Subcutaneous abdominal adipose tissue (tissue), 5 donors: Measurements from ENCODE around the gene TTC28.

Source experiments
- H3K27ac ChIP-seq: one replicate; pipeline ENCODE4 v1.7.0; 2013; ENCODE audit warnings: low read depth, mild to moderate bottlenecking, inconsistent platforms, low read length, moderate library complexity
- H3K27me3 ChIP-seq, 5 donors: one replicate each; pipeline ENCODE4 v1.7.0; 2013; ENCODE audit warnings: low read length in 5 of 5, inconsistent platforms in 1 of 5; ENCODE audit not compliant: control insufficient read depth in 5 of 5, insufficient read depth in 4 of 5
- H3K36me3 ChIP-seq, 5 donors: one replicate each; pipeline ENCODE4 v1.7.0; 2013; ENCODE audit warnings: low read length in 5 of 5; ENCODE audit not compliant: control insufficient read depth in 5 of 5, insufficient read depth in 5 of 5
- H3K4me1 ChIP-seq, 5 donors: one replicate each; pipeline ENCODE4 v1.7.0; 2013; ENCODE audit warnings: low read length in 5 of 5, mild to moderate bottlenecking in 3 of 5, moderate library complexity in 1 of 5; ENCODE audit not compliant: control insufficient read depth in 5 of 5, insufficient read depth in 5 of 5
- H3K4me3 ChIP-seq, 5 donors: one replicate each; pipeline ENCODE4 v1.7.0; 2013; ENCODE audit warnings: low read length in 5 of 5, low read depth in 1 of 5
- H3K9ac ChIP-seq, 5 donors: one replicate each; pipeline ENCODE4 v1.7.0; 2013; ENCODE audit warnings: low read length in 5 of 5, mild to moderate bottlenecking in 4 of 5, moderate library complexity in 3 of 5
- H3K9me3 ChIP-seq, 5 donors: one replicate each; pipeline ENCODE4 v1.7.0; 2013; ENCODE audit warnings: low read length in 5 of 5; ENCODE audit not compliant: control insufficient read depth in 5 of 5
- donor health status: healthy.
- donor health status: healthy.
- donor health status: healthy.
- donor health status: healthy.
- donor health status: healthy.

The TTC28 gene

DNA sequence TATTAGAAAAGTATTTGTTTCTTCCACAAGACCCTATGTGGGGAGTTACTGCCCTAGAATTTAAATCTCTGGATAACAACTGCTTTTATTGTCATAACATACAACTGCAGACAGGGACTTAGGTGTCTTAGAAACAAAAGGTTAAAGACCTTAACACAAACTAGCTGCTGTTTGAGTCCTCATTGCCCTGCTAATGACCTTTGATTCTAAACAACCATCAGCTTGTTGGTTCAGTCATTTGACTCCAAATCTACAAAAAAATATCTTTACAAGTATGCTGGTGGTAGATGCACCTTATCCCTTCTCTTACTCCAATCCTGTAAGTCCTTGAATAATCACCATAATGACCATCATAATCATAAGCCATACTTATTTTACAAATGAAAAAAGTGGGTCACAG is 383.2 kb downstream of the TTC28 start:
- peaks cover 0 to 6% (median 0%) of the 10 kb centered on the region in 5 donors for H3K36me3 ChIP-seq
- no peak overlapping the region for H3K27ac ChIP-seq
- H3K4me3 ChIP-seq = no peak overlapping the region
- H3K9me3 ChIP-seq = no peaks in the 10 kb centered on the region
- H3K9ac ChIP-seq = no peak overlapping the region
- H3K27me3 ChIP-seq = no peaks in the 10 kb centered on the region
- H3K4me1 ChIP-seq = peaks cover 0 to 17% (median 6%) of the 10 kb centered on the region in 5 donors

GRCh38 chr22:28283068-28283654 is 396.5 kb downstream of the TTC28 start:
- Histone ChIP-seq H3K27me3 (no peaks in the 10 kb centered on the region), H3K4me3 (no peak overlapping the region), H3K36me3 (no peaks in the 10 kb centered on the region), H3K9ac (no peak overlapping the region), H3K9me3 (no peaks in the 10 kb centered on the region), H3K4me1 (peaks cover 0 to 20% (median 16%) of the 10 kb centered on the region in 5 donors), H3K27ac (peak overlapping the region; percentile 43)

- Histone ChIP-seq H3K4me3 (no peak overlapping the region), H3K9me3 (no peaks in the 10 kb centered on the region), H3K36me3 (no peaks in the 10 kb centered on the region), H3K27me3 (no peaks in the 10 kb centered on the region), H3K9ac (no peak overlapping the region), H3K27ac (peak overlapping the region; percentile 43), H3K4me1 (peaks cover 0 to 20% (median 16%) of the 10 kb centered on the region in 5 donors)
Observed at GRCh38 chr22:28282405-28283067, 397.1 kb downstream of the TTC28 start.

DNA sequence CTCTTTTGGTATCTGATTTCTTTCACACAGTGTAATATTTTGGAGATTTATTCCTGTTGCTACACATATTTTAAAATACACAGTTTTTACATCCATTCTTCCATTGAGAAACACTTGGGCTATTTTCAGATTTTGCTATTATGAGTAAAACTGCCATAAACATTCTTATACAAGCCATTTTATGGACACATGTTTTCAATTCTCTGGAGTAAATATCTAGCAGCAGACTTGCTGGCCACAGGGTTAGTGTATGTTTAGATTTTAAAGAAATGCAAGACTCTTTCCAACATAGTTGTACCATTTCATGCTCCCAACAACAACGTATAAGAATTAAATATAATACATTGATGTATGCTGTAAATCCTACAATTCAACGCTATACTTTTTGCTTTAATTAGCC is 399.8 kb downstream of the TTC28 start:
- no peak overlapping the region for H3K9ac ChIP-seq
- H3K4me3 ChIP-seq = no peak overlapping the region
- H3K9me3 ChIP-seq = no peaks in the 10 kb centered on the region
- no peak overlapping the region for H3K27ac ChIP-seq
- peaks cover 0 to 20% (median 16%) of the 10 kb centered on the region in 5 donors for H3K4me1 ChIP-seq
- no peaks in the 10 kb centered on the region for H3K27me3 ChIP-seq
- no peaks in the 10 kb centered on the region for H3K36me3 ChIP-seq

DNA sequence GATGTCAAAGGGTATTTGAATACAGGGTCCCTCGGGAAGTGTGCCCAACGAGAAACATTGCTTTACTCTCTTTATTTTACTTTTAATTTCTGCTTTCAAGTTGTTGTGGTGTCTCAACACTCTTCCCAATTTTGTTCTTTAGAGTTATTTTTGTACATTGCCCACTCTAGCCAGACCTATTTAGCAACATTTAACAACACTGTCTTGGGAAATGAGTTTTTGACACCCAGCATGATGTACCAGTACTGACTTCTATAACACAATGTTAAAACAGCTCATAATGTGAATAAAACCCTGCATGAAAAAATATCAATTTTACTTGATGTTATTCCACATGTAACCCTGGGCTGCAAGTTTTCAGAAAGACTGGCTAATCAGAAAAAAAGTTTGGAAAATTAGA is 410.4 kb downstream of the TTC28 start:
- Histone ChIP-seq H3K9me3 (no peaks in the 10 kb centered on the region), H3K27ac (peak overlapping the region; percentile 67), H3K4me1 (peaks cover 0 to 38% (median 18%) of the 10 kb centered on the region in 5 donors), H3K9ac (peak overlapping the region in 1 of 5 donors; percentile 63), H3K36me3 (no peaks in the 10 kb centered on the region), H3K27me3 (no peaks in the 10 kb centered on the region), H3K4me3 (no peak overlapping the region)

DNA sequence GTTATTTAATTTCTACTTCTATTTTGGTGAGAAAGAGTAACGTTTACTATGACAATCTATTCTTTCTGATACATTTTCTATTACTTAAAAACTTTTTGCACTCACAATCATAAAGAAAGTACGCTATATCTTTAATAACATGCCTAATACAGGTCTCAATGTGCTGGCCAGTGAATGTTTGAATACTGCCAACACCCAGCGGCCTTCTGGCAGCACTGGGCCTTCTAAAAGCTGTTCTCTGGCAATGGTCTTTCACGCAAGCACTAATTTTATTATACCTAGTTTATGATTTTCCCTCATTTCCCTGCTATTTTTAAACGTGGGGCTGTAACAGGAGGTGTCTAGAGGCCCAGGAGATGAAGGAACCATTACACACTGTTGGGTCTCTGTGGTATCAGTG is 410.8 kb downstream of the TTC28 start:
- peak overlapping the region; percentile 67 for H3K27ac ChIP-seq
- H3K27me3 ChIP-seq = no peaks in the 10 kb centered on the region
- no peaks in the 10 kb centered on the region for H3K36me3 ChIP-seq

GRCh38 chr22:28268171-28268570 is 411.5 kb downstream of the TTC28 start:
- Histone ChIP-seq H3K36me3 (no peaks in the 10 kb centered on the region), H3K4me1 (peaks cover 0 to 38% (median 18%) of the 10 kb centered on the region in 5 donors), H3K4me3 (no peak overlapping the region), H3K9ac (no peak overlapping the region), H3K9me3 (no peaks in the 10 kb centered on the region), H3K27ac (peak overlapping the region; percentile 67), H3K27me3 (no peaks in the 10 kb centered on the region)

More for the DNA sequence above, 410.8 kb downstream of the TTC28 start:
- peak overlapping the region in 1 of 5 donors; percentile 63 for H3K9ac ChIP-seq
- peaks cover 0 to 38% (median 18%) of the 10 kb centered on the region in 5 donors for H3K4me1 ChIP-seq
- H3K9me3 ChIP-seq = no peaks in the 10 kb centered on the region
- no peak overlapping the region for H3K4me3 ChIP-seq

- no peak overlapping the region for H3K9ac ChIP-seq
- peak overlapping the region; percentile 1 for H3K27ac ChIP-seq
- no peaks in the 10 kb centered on the region for H3K27me3 ChIP-seq
- no peaks in the 10 kb centered on the region for H3K9me3 ChIP-seq
- H3K4me1 ChIP-seq = peaks cover 0 to 12% (median 6%) of the 10 kb centered on the region in 5 donors
- no peak overlapping the region for H3K4me3 ChIP-seq
- no peaks in the 10 kb centered on the region for H3K36me3 ChIP-seq
Observed at GRCh38 chr22:28260619-28261018, 419.0 kb downstream of the TTC28 start.

DNA sequence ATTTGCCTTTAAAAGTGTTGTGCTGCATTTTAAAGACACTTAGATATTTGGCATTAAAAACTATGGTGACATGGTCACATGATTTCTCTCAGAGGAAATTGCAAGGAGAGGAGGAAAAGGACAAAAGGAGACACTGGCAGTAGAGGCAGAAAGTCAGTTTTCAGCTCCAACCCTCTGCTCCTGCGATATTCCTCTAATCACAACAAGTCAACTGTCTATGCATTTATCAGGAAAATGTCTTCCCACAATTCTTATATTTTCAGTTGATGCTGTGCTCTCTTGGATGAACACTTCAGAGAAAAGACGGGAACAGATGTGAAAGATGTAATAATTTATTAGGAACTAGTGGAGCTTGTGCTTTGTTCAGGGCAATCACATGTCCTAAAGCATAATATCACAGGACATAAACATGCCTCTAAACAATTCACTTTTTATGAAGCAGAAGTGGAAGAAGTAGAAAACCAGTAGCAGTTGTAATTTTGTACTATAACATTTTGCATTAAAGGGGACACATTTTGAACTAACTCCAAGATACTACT is 419.8 kb downstream of the TTC28 start:
- no peaks in the 10 kb centered on the region for H3K27me3 ChIP-seq
- no peak overlapping the region for H3K27ac ChIP-seq
- no peaks in the 10 kb centered on the region for H3K36me3 ChIP-seq
- no peak overlapping the region for H3K4me3 ChIP-seq
- no peaks in the 10 kb centered on the region for H3K9me3 ChIP-seq
- no peak overlapping the region for H3K9ac ChIP-seq
- peaks cover 0 to 12% (median 6%) of the 10 kb centered on the region in 5 donors for H3K4me1 ChIP-seq

DNA sequence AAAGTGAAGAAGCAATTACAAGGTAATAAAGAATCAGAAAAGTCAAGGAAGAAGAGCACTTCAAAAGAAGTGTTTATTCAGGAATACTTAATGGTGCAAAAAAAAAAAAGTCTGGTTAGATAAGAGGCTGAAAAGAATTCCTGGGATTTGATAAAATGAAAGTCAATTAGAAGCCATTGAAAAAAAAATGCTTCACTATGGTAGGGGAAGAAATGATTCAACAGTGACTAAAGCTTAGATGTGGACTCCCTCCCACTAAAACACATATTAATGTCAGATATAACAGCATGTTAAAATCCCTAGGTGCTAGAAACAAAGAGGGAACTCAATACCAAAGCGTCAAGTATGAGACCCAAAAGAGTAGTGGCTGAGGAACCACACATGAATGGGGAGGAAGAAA is 425.2 kb downstream of the TTC28 start:
- H3K27me3 ChIP-seq = no peaks in the 10 kb centered on the region
- no peaks in the 10 kb centered on the region for H3K9me3 ChIP-seq
- no peak overlapping the region for H3K27ac ChIP-seq
- H3K4me1 ChIP-seq = peaks cover 0 to 2% (median 0%) of the 10 kb centered on the region in 5 donors
- no peak overlapping the region for H3K4me3 ChIP-seq
- H3K36me3 ChIP-seq = no peaks in the 10 kb centered on the region
- H3K9ac ChIP-seq = no peak overlapping the region
